Measurements from ENCODE around the gene PTK7. TPM values are rescaled to one million over a fixed set of nuclear protein-coding genes. Genes with fewer than 3 reads are reported as not detected.
A peak's percentile ranks its signal among the peaks of the same experiment; 100 is the strongest.

The PTK7 gene
- total RNA-seq, 2 donors from 2014 or later: 0.56 to 1.0 TPM

- H3K36me3 Mint-ChIP-seq (ENCODE audit: low read depth): peaks cover 70% of the 10 kb centered on the region
- peak overlapping the region; percentile 80 for H3K27ac Mint-ChIP-seq
Measured at GRCh38 chr6:43176423-43176786, 100.3 kb downstream of the PTK7 start.

GRCh38 chr6:43178150-43178549 lies 102.0 kb downstream of the PTK7 start:
- Mint-ChIP-seq H3K4me1 (peaks cover 26% of the 10 kb centered on the region), H3K36me3 (ENCODE audit: low read depth) (peaks cover 62% of the 10 kb centered on the region), H3K27me3 (no peaks in the 10 kb centered on the region), H3K9me3 (no peaks in the 10 kb centered on the region), H3K4me3 (no peak overlapping the region), H3K27ac (peak overlapping the region; percentile 33)
- ATAC-seq (replicated peaks): no peak

More at GRCh38 chr6:43176423-43176786, 100.3 kb downstream of the PTK7 start:
- no peaks in the 10 kb centered on the region for H3K27me3 Mint-ChIP-seq
- H3K4me3 Mint-ChIP-seq: no peak overlapping the region
- H3K9me3 Mint-ChIP-seq: no peaks in the 10 kb centered on the region
- peaks cover 28% of the 10 kb centered on the region for H3K4me1 Mint-ChIP-seq
- ATAC-seq (replicated peaks): no peak

- Mint-ChIP-seq H3K9me3 (no peaks in the 10 kb centered on the region), H3K4me1 (peaks cover 35% of the 10 kb centered on the region), H3K27me3 (no peaks in the 10 kb centered on the region), H3K27ac (no peak overlapping the region), H3K4me3 (no peak overlapping the region), H3K36me3 (ENCODE audit: low read depth) (peaks cover 63% of the 10 kb centered on the region)
- ATAC-seq (replicated peaks): no peak
Measured at GRCh38 chr6:43178951-43179830, 103.1 kb downstream of the PTK7 start.

DNA sequence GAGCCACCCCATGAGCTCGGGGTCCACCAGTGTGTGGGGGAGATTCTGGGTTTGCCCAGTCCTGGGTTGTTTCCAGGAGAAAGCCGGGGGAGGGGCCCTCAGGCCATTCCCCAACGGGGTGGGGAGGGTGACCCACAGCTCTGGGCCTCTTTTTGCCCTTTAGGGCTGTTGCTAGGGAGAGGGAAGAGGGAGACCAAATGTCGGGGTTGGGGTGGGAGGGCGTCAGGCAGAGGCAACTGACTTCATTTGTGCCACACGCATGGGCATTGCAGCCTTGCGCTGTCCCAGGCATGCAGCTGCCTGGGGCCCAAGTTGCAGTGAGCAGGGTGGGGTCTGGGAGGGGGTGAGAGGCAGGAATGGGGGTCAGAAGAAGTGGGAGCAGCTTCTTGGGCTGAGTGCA lies 103.9 kb downstream of the PTK7 start:
- no peak for ATAC-seq (replicated peaks)
- H3K27me3 Mint-ChIP-seq: no peaks in the 10 kb centered on the region
- H3K27ac Mint-ChIP-seq: no peak overlapping the region
- no peak overlapping the region for H3K4me3 Mint-ChIP-seq
- peaks cover 64% of the 10 kb centered on the region for H3K36me3 Mint-ChIP-seq (ENCODE audit: low read depth)
- no peaks in the 10 kb centered on the region for H3K9me3 Mint-ChIP-seq
- peaks cover 38% of the 10 kb centered on the region for H3K4me1 Mint-ChIP-seq

GRCh38 chr6:43180985-43181384 lies 104.9 kb downstream of the PTK7 start:
- no peak for ATAC-seq (replicated peaks)
- peaks cover 39% of the 10 kb centered on the region for H3K4me1 Mint-ChIP-seq
- H3K36me3 Mint-ChIP-seq (ENCODE audit: low read depth): peaks cover 61% of the 10 kb centered on the region
- H3K27ac Mint-ChIP-seq: peak overlapping the region; percentile 80
- H3K9me3 Mint-ChIP-seq: no peaks in the 10 kb centered on the region
- no peaks in the 10 kb centered on the region for H3K27me3 Mint-ChIP-seq
- H3K4me3 Mint-ChIP-seq: peak overlapping the region; percentile 85

DNA sequence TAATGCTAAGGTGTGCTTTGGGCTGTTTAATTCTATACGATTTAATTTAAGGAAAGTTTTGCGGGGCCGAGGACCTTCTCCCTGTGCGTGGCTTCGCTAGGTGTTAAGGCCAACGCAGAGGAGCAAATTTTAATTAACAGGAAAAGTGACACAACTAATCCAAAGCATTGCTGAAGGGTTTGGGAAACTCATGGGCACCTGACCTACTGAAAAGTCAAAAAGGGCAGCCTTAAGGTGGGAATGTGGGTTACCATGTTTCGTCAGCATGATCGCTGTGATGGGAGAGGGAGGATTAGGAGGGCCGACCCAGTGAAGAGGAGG lies 105.5 kb downstream of the PTK7 start:
- Mint-ChIP-seq H3K36me3 (ENCODE audit: low read depth) (peaks cover 61% of the 10 kb centered on the region), H3K4me3 (peak overlapping the region; percentile 85), H3K4me1 (peaks cover 37% of the 10 kb centered on the region), H3K9me3 (no peaks in the 10 kb centered on the region), H3K27ac (peak overlapping the region; percentile 80), H3K27me3 (no peaks in the 10 kb centered on the region)
- ATAC-seq (replicated peaks): no peak

DNA sequence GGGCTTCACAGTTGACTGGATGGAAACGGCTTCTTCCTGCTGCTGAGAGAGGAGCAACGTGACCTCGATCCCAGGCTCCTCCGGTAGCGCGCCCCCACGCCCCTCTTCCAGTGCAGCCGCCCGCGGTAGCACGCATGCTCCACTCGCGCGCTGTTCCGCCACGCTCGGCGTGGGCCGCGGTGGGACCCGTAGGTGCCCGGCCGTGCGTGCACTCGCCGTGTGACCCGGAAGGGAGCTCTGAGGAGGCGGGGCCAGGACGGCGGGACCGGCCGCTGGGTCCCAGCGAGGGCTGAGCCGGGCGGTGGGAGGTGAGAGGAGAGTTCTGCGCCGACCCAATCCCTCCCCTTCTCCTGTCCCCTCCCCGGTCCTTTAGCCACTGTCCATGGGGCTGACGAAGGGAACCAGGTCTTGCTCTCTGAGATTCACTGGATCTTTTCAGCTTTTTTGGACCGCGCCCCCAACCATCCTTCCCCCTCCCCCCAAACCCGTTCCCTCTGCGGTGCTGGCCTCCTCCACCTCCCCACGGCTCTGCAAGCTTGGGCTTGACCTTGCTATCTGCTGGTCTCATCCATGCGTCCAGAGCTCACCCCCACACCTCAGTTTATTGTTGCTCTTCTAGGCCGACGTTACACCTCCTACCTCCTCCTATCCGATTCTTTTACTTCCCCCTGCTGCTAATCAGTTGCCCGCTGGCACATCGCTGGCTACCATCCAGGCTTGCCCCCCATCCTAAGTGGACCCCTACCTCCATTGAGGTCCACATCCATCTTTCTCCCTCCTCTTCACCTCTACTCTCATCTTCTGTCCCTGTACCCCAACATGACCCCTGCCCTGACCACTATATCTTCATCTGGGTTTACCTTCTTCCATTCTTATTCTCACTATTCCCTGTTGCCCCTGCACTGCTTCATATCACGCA lies 106.1 kb downstream of the PTK7 start, which contains the start of gene CUL9:
CUL9 (plus strand) TSS at position 255 of the 919 bp plus-strand sequence. CDS start 2,115 bp downstream, outside the sequence.
- H3K4me1 Mint-ChIP-seq: peaks cover 37% of the 10 kb centered on the region
- no peaks in the 10 kb centered on the region for H3K27me3 Mint-ChIP-seq
- no peaks in the 10 kb centered on the region for H3K9me3 Mint-ChIP-seq
- ATAC-seq (replicated peaks): peak; percentile 99
- peak within 1 kb of the TSS; percentile 85 for H3K4me3 Mint-ChIP-seq
- H3K27ac Mint-ChIP-seq: peak within 1 kb of the TSS; percentile 80
- H3K36me3 Mint-ChIP-seq (ENCODE audit: low read depth): peaks cover 58% of the 10 kb centered on the region

- H3K9me3 Mint-ChIP-seq: no peaks in the 10 kb centered on the region
- H3K4me1 Mint-ChIP-seq: peaks cover 39% of the 10 kb centered on the region
- ATAC-seq (replicated peaks): no peak
- peak overlapping the region; percentile 85 for H3K4me3 Mint-ChIP-seq
- peak overlapping the region; percentile 80 for H3K27ac Mint-ChIP-seq
- H3K27me3 Mint-ChIP-seq: no peaks in the 10 kb centered on the region
- H3K36me3 Mint-ChIP-seq (ENCODE audit: low read depth): peaks cover 58% of the 10 kb centered on the region
Measured at GRCh38 chr6:43183441-43183840, 107.3 kb downstream of the PTK7 start.

DNA sequence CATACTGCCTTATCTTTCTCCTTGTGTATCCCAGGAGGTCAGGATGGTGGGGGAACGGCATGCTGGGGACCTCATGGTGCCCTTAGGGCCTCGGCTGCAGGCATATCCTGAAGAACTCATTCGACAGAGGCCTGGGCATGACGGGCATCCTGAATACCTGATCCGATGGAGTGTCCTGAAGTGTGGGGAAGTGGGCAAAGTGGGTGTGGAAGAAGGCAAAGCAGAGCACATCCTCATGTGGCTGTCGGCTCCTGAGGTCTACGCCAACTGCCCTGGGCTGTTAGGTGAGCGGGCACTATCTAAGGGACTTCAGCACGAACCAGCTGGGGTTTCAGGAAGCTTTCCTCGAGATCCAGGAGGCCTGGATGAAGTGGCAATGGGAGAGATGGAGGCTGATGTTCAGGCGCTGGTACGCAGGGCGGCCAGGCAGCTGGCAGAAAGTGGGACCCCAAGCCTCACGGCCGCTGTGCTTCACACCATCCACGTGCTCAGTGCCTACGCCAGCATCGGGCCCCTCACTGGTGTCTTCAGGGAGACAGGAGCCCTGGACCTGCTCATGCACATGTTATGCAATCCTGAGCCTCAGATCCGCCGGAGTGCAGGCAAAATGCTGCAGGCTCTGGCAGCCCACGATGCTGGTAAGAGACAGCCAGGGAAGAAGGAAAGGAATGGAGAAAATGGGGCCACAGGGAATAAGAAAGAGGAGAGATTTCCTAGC lies 108.3 kb downstream of the PTK7 start:
- H3K27me3 Mint-ChIP-seq: no peaks in the 10 kb centered on the region
- peaks cover 41% of the 10 kb centered on the region for H3K4me1 Mint-ChIP-seq
- H3K4me3 Mint-ChIP-seq: peak overlapping the region; percentile 85
- H3K9me3 Mint-ChIP-seq: no peaks in the 10 kb centered on the region
- peak overlapping the region; percentile 80 for H3K27ac Mint-ChIP-seq
- ATAC-seq (replicated peaks): no peak
- H3K36me3 Mint-ChIP-seq (ENCODE audit: low read depth): peaks cover 57% of the 10 kb centered on the region

DNA sequence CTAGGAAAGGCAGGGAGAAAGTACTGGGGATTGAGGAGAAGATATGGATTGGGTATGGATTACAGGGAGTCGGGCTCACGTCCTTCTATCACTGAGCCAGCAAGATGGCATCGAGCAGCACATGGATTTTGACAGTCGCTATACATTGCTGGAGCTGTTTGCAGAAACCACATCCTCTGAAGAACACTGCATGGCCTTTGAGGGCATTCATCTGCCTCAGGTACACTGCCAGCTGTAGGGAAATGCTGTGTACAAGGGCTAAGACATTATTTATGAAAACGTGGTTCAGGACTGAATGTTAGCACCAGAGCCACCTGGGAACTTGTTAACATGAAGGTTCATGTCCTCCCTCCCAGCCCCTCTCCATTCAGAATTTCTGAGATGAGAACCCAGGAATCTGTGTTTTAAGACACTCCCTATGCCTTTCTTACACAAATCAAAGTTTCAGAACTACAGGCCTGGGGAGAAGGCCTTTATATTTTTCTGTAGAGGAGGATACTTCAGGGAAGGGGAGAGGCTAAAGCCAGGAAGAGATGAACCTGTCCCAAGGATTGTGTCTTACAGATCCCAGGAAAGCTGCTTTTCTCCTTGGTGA lies 109.4 kb downstream of the PTK7 start:
- no peaks in the 10 kb centered on the region for H3K9me3 Mint-ChIP-seq
- ATAC-seq (replicated peaks): no peak
- peak overlapping the region; percentile 80 for H3K27ac Mint-ChIP-seq
- H3K4me1 Mint-ChIP-seq: peaks cover 41% of the 10 kb centered on the region
- no peaks in the 10 kb centered on the region for H3K27me3 Mint-ChIP-seq
- H3K4me3 Mint-ChIP-seq: peak overlapping the region; percentile 85
- peaks cover 65% of the 10 kb centered on the region for H3K36me3 Mint-ChIP-seq (ENCODE audit: low read depth)

GRCh38 chr6:43186019-43186418 lies 109.9 kb downstream of the PTK7 start:
- no peaks in the 10 kb centered on the region for H3K9me3 Mint-ChIP-seq
- no peak overlapping the region for H3K4me3 Mint-ChIP-seq
- H3K4me1 Mint-ChIP-seq: peaks cover 44% of the 10 kb centered on the region
- peak overlapping the region; percentile 59 for H3K27ac Mint-ChIP-seq
- ATAC-seq (replicated peaks): no peak
- no peaks in the 10 kb centered on the region for H3K27me3 Mint-ChIP-seq
- peaks cover 68% of the 10 kb centered on the region for H3K36me3 Mint-ChIP-seq (ENCODE audit: low read depth)

DNA sequence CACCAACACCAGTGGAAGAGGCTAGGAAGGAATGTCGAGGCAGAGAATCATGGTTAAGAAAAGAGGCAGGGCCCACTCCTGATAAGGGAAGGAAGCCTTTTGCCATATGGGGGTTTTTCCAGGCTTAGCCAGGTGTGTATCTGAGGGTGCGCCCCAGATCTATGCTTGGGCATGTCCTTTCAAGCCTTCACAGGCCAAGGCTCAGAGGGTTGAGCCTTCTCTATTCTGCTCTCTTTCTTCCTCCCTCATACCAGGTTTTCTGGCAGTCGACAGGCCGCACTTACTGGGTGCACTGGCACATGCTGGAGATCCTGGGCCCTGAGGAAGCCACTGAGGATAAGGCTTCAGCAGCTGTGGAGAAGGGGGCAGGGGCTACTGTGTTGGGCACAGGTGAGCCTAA lies 110.6 kb downstream of the PTK7 start:
- no peaks in the 10 kb centered on the region for H3K27me3 Mint-ChIP-seq
- H3K27ac Mint-ChIP-seq: peak overlapping the region; percentile 59
- H3K4me3 Mint-ChIP-seq: no peak overlapping the region
- no peaks in the 10 kb centered on the region for H3K9me3 Mint-ChIP-seq
- ATAC-seq (replicated peaks): no peak
- H3K4me1 Mint-ChIP-seq: peaks cover 38% of the 10 kb centered on the region
- H3K36me3 Mint-ChIP-seq (ENCODE audit: low read depth): peaks cover 63% of the 10 kb centered on the region

GRCh38 chr6:43187821-43188220 lies 111.7 kb downstream of the PTK7 start:
- Mint-ChIP-seq H3K4me1 (peaks cover 35% of the 10 kb centered on the region), H3K27me3 (no peaks in the 10 kb centered on the region)
- no peak for ATAC-seq (replicated peaks)

DNA sequence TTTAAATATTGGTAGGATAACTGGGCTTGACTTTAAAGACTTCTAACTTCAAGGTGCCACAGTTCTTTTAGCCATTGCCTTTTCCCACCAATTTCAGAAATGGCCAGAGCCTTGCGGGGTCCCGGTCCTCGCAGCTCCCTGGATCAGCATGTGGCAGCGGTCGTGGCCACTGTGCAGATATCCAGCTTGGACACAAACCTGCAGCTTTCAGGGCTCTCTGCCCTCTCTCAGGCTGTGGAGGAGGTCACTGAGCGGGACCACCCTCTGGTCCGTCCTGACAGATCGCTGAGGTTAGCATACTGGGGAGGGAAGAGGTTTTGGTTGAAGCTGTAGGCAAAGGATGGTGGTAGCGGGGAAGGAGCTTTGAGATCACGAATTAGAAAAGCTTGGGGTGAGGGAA lies 112.3 kb downstream of the PTK7 start:
- no peak overlapping the region for H3K27ac Mint-ChIP-seq
- H3K4me1 Mint-ChIP-seq: peaks cover 29% of the 10 kb centered on the region
- no peaks in the 10 kb centered on the region for H3K27me3 Mint-ChIP-seq
- no peak overlapping the region for H3K4me3 Mint-ChIP-seq
- H3K9me3 Mint-ChIP-seq: no peaks in the 10 kb centered on the region
- H3K36me3 Mint-ChIP-seq (ENCODE audit: low read depth): peaks cover 80% of the 10 kb centered on the region
- no peak for ATAC-seq (replicated peaks)

More at GRCh38 chr6:43187821-43188220, 111.7 kb downstream of the PTK7 start:
- no peaks in the 10 kb centered on the region for H3K9me3 Mint-ChIP-seq
- no peak overlapping the region for H3K4me3 Mint-ChIP-seq
- H3K27ac Mint-ChIP-seq: no peak overlapping the region
- peaks cover 74% of the 10 kb centered on the region for H3K36me3 Mint-ChIP-seq (ENCODE audit: low read depth)
